SK-N-SH treated with all-trans-retinoic acid at 6 μM for 48 hours (cell line): ENCODE measurements around the gene FES.

Experiments
- ARNTL ChIP-seq: fragments of 450-650 bp; formaldehyde crosslinking; IDR thresholded peaks from 2 replicates; pipeline ENCODE4 v1.5.0; 2020; ENCODE audit warnings: low read depth, mild to moderate bottlenecking, moderate library complexity, borderline replicate concordance
- ISL1 ChIP-seq: fragments of 250-450 bp; sonication (Bioruptor Pico); IDR thresholded peaks from 2 replicates; pipeline ENCODE4 v2.1.2; 2022; ENCODE audit warnings: mild to moderate bottlenecking, moderate library complexity
- ZFP30 ChIP-seq: fragments of 450-650 bp; formaldehyde crosslinking; IDR thresholded peaks from 2 replicates; pipeline ENCODE4 v1.5.0; 2022; ENCODE audit warnings: mild to moderate bottlenecking, moderate library complexity
- ZNF565 ChIP-seq: fragments of 450-650 bp; formaldehyde crosslinking; conservative IDR thresholded peaks from 2 replicates; pipeline ENCODE4 v1.5.0; 2020; ENCODE audit warnings: low read depth, mild to moderate bottlenecking, moderate library complexity
- TF ChIP-seq, protein P1 (sequence below): fragments of 250-450 bp; sonication (Bioruptor Pico); IDR thresholded peaks from 2 replicates; pipeline ENCODE4 v1.5.1; 2021; ENCODE audit warnings: mild to moderate bottlenecking, moderate library complexity

DNA sequence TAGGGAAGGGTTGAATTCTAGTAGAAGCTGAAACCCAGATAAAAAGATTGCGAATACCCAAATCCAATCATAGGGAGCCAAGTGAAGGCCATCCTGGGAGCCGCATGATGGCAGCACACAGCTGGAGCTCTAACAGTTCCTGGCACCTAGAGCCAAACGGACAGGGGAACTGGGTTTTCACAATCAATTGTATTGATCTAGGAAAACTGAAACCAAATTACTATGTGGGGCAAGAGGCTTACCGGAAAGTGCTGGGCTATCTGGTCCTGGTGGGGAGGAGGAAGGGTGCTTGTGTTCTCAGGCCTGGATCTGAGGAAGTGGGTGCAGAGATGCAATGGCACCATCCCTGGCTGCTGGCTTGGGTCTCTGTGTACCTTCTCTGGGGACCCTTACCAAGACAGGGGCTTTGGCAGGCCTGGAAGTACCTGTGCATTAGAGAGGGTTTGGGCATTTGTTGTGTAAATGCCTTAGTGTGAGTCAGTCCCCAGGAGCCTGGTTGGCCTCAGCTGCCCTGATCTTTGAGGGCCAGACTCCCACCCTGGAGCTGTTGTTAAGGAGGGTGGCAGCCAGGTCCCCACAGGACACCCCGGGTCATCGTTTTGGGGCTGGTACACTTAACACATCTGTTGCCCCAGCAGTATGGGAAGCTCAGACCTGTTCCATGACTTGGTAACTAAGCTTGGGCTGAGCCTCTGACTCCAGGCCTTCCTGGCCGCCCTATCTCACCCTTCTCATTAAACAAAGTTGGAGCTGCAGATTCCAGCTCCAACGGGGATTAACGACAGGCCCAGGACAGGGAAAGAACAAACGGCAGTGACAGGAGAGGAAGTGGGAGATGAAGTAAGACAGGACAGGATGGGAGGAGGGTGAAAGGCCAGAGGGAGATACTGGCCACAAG, 24.8 kb upstream of the FES start:
- TF ChIP-seq, protein P1, sequence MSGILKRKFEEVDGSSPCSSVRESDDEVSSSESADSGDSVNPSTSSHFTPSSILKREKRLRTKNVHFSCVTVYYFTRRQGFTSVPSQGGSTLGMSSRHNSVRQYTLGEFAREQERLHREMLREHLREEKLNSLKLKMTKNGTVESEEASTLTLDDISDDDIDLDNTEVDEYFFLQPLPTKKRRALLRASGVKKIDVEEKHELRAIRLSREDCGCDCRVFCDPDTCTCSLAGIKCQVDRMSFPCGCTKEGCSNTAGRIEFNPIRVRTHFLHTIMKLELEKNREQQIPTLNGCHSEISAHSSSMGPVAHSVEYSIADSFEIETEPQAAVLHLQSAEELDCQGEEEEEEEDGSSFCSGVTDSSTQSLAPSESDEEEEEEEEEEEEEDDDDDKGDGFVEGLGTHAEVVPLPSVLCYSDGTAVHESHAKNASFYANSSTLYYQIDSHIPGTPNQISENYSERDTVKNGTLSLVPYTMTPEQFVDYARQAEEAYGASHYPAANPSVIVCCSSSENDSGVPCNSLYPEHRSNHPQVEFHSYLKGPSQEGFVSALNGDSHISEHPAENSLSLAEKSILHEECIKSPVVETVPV (CRISPR knock-in tag): no peak
- TF ChIP-seq ARNTL (no peak), ISL1 (CRISPR knock-in tag) (no peak), ZNF565 (CRISPR knock-in tag) (no peak), ZFP30 (CRISPR knock-in tag) (no peak)
